Measurements from ENCODE around the gene TADA1. TPM values are rescaled to one million over a fixed set of nuclear protein-coding genes. Genes with fewer than 3 reads are reported as not detected.

TADA1 gene
- total and polyA plus RNA-seq, 4 donors, result 9.1 to 21.3 (median 15.0) TPM

- peaks cover 2 to 14% (median 11%) of the 10 kb centered on the region in 4 donors for H3K4me1 ChIP-seq (ENCODE audit: control insufficient read depth in 4 of 4, insufficient read depth in 4 of 4, low read length in 3 of 4)
- TF ChIP-seq, protein P1, sequence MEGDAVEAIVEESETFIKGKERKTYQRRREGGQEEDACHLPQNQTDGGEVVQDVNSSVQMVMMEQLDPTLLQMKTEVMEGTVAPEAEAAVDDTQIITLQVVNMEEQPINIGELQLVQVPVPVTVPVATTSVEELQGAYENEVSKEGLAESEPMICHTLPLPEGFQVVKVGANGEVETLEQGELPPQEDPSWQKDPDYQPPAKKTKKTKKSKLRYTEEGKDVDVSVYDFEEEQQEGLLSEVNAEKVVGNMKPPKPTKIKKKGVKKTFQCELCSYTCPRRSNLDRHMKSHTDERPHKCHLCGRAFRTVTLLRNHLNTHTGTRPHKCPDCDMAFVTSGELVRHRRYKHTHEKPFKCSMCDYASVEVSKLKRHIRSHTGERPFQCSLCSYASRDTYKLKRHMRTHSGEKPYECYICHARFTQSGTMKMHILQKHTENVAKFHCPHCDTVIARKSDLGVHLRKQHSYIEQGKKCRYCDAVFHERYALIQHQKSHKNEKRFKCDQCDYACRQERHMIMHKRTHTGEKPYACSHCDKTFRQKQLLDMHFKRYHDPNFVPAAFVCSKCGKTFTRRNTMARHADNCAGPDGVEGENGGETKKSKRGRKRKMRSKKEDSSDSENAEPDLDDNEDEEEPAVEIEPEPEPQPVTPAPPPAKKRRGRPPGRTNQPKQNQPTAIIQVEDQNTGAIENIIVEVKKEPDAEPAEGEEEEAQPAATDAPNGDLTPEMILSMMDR (IDR thresholded peaks at IDR 0.05; ENCODE audit: low read depth, low read length, missing input control), result no peak
- TF ChIP-seq HNF4A (conservative IDR thresholded peaks at IDR 0.05) (no peak), YY1 (IDR thresholded peaks at IDR 0.05) (no peak), ATF3 (IDR thresholded peaks at IDR 0.05) (no peak), TAF1 (conservative IDR thresholded peaks at IDR 0.05) (no peak), SP1 (IDR thresholded peaks at IDR 0.05) (no peak), RXRA (IDR thresholded peaks at IDR 0.05) (no peak), JUND (IDR thresholded peaks at IDR 0.05) (no peak), EGR1 (IDR thresholded peaks at IDR 0.05; ENCODE audit: low read depth in 2 of 2) (no peak), NR2F2 (IDR thresholded peaks at IDR 0.05) (no peak), HNF4G (IDR thresholded peaks at IDR 0.05) (no peak)
- TF ChIP-seq, protein P2, sequence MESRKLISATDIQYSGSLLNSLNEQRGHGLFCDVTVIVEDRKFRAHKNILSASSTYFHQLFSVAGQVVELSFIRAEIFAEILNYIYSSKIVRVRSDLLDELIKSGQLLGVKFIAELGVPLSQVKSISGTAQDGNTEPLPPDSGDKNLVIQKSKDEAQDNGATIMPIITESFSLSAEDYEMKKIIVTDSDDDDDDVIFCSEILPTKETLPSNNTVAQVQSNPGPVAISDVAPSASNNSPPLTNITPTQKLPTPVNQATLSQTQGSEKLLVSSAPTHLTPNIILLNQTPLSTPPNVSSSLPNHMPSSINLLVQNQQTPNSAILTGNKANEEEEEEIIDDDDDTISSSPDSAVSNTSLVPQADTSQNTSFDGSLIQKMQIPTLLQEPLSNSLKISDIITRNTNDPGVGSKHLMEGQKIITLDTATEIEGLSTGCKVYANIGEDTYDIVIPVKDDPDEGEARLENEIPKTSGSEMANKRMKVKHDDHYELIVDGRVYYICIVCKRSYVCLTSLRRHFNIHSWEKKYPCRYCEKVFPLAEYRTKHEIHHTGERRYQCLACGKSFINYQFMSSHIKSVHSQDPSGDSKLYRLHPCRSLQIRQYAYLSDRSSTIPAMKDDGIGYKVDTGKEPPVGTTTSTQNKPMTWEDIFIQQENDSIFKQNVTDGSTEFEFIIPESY (IDR thresholded peaks at IDR 0.05), result no peak
- no peak overlapping the region for H3K27ac ChIP-seq (ENCODE audit: low read depth in 1 of 2, low read length in 2 of 2)
- no peak overlapping the region for H3K4me3 ChIP-seq (ENCODE audit: low read depth in 1 of 3, low read length in 3 of 3)
- no peak overlapping the region for H3K9ac ChIP-seq (ENCODE audit: low read depth in 1 of 2, low read length in 2 of 2)
- H3K36me3 ChIP-seq (ENCODE audit: control insufficient read depth in 4 of 4, insufficient read depth in 3 of 4, low read depth in 1 of 4, low read length in 3 of 4), result no peaks in the 10 kb centered on the region
- H3K27me3 ChIP-seq (ENCODE audit: control insufficient read depth in 4 of 4, insufficient read depth in 4 of 4, low read length in 3 of 4), result no peaks in the 10 kb centered on the region
- 76% methylated on average over 2 of the region's 2 CpGs for WGBS
- no peaks in the 10 kb centered on the region for H3K9me3 ChIP-seq (ENCODE audit: control insufficient read depth in 4 of 4, low read length in 3 of 4)
- DNase-seq (ENCODE audit: low spot score), result no peak
These were observed 64.4 kb downstream of the TADA1 start for GRCh38 chr1:166811691-166812090.

GRCh38 chr1:166808952-166809351 is 67.1 kb downstream of the TADA1 start:
- no peak overlapping the region for H3K4me3 ChIP-seq (ENCODE audit: low read depth in 1 of 3, low read length in 3 of 3)
- H3K9ac ChIP-seq (ENCODE audit: low read depth in 1 of 2, low read length in 2 of 2), result no peak overlapping the region
- DNase-seq (ENCODE audit: low spot score), result no peak
- H3K9me3 ChIP-seq (ENCODE audit: control insufficient read depth in 4 of 4, low read length in 3 of 4), result no peaks in the 10 kb centered on the region
- H3K27me3 ChIP-seq (ENCODE audit: control insufficient read depth in 4 of 4, insufficient read depth in 4 of 4, low read length in 3 of 4), result no peaks in the 10 kb centered on the region
- no peaks in the 10 kb centered on the region for H3K36me3 ChIP-seq (ENCODE audit: control insufficient read depth in 4 of 4, insufficient read depth in 3 of 4, low read depth in 1 of 4, low read length in 3 of 4)
- 89% methylated on average over 2 of the region's 2 CpGs for WGBS
- TF ChIP-seq FOXA2 (IDR thresholded peaks at IDR 0.05) (no peak), HNF4G (IDR thresholded peaks at IDR 0.05) (no peak), RAD21 (IDR thresholded peaks at IDR 0.05) (no peak), ATF3 (IDR thresholded peaks at IDR 0.05) (no peak), TAF1 (conservative IDR thresholded peaks at IDR 0.05) (no peak), YY1 (IDR thresholded peaks at IDR 0.05) (no peak), EGR1 (IDR thresholded peaks at IDR 0.05; ENCODE audit: low read depth in 2 of 2) (no peak), JUND (IDR thresholded peaks at IDR 0.05) (no peak), HNF4A (conservative IDR thresholded peaks at IDR 0.05) (no peak), NR2F2 (IDR thresholded peaks at IDR 0.05) (no peak), SP1 (IDR thresholded peaks at IDR 0.05) (no peak), GABPA (IDR thresholded peaks at IDR 0.05 in 1 of 2, conservative IDR thresholded peaks at IDR 0.05 in 1 of 2) (no peak)
- TF ChIP-seq, protein P3, sequence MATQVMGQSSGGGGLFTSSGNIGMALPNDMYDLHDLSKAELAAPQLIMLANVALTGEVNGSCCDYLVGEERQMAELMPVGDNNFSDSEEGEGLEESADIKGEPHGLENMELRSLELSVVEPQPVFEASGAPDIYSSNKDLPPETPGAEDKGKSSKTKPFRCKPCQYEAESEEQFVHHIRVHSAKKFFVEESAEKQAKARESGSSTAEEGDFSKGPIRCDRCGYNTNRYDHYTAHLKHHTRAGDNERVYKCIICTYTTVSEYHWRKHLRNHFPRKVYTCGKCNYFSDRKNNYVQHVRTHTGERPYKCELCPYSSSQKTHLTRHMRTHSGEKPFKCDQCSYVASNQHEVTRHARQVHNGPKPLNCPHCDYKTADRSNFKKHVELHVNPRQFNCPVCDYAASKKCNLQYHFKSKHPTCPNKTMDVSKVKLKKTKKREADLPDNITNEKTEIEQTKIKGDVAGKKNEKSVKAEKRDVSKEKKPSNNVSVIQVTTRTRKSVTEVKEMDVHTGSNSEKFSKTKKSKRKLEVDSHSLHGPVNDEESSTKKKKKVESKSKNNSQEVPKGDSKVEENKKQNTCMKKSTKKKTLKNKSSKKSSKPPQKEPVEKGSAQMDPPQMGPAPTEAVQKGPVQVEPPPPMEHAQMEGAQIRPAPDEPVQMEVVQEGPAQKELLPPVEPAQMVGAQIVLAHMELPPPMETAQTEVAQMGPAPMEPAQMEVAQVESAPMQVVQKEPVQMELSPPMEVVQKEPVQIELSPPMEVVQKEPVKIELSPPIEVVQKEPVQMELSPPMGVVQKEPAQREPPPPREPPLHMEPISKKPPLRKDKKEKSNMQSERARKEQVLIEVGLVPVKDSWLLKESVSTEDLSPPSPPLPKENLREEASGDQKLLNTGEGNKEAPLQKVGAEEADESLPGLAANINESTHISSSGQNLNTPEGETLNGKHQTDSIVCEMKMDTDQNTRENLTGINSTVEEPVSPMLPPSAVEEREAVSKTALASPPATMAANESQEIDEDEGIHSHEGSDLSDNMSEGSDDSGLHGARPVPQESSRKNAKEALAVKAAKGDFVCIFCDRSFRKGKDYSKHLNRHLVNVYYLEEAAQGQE (IDR thresholded peaks at IDR 0.05), result no peak
- TF ChIP-seq, protein P2 (IDR thresholded peaks at IDR 0.05), result no peak
- TF ChIP-seq, protein P1 (IDR thresholded peaks at IDR 0.05; ENCODE audit: low read depth, low read length, missing input control), result no peak
- H3K4me1 ChIP-seq (ENCODE audit: control insufficient read depth in 4 of 4, insufficient read depth in 4 of 4, low read length in 3 of 4), result peaks cover 2 to 10% (median 8%) of the 10 kb centered on the region in 4 donors
- no peak overlapping the region for H3K27ac ChIP-seq (ENCODE audit: low read depth in 1 of 2, low read length in 2 of 2)
